ENCODE results near the gene NEAT1.

Gene NEAT1

DNA sequence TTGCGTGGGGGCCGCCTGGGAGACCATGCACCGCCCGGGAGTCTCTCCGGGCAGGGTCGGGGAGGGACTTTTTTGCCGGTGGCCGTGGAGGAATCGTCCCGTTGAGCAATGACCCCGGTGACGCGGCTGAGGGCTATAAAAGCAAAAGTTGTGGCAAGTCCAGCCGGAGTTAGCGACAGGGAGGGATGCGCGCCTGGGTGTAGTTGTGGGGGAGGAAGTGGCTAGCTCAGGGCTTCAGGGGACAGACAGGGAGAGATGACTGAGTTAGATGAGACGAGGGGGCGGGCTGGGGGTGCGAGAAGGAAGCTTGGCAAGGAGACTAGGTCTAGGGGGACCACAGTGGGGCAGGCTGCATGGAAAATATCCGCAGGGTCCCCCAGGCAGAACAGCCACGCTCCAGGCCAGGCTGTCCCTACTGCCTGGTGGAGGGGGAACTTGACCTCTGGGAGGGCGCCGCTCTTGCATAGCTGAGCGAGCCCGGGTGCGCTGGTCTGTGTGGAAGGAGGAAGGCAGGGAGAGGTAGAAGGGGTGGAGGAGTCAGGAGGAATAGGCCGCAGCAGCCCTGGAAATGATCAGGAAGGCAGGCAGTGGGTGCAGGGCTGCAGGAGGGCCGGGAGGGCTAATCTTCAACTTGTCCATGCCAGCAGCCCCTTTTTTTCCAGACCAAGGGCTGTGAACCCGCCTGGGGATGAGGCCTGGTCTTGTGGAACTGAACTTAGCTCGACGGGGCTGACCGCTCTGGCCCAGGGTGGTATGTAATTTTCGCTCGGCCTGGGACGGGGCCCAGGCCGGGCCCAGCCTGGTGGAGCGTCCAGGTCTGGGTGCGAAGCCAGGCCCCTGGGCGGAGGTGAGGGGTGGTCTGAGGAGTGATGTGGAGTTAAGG lies at the start of gene NEAT1:
Gene NEAT1 (plus strand): TSS at position 166 of the 883 bp plus-strand sequence.
- DNase-seq: peak; percentile 95

DNA sequence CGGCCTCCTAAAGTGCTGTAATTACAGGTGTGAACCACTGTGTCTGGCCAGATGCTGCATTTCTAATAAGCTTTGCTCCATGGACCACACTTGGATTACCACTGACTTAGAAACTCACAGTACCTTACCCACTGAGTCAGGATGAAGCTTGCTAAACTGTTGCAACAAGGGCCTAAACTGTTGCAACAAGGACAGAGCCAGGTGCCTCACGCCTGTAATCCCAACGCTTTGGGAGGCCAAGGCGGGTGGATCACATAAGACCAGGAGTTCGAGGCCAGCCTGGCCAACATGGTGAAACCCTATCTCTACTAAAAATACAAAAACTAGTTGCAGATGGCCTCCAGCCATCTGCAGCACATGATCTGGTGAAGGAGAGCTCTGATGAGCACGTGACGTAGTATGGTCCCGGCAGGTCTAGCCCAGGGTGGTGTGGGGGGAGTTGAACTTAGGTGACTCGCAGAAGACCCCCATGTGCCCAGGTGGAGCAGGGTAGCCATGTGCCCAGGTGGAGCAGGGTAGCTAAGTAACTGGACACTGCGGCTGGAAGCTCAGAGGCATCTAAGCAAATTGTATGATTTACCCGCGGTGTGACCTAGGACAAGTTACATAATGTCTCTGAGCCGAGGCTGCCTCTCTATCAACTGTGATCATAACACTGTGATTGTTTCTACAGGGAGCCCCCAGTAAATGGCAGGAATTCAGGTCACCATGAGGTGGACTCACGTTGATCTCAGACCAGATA lies 48.6 kb upstream of the NEAT1 start:
- DNase-seq: no peak

DNA sequence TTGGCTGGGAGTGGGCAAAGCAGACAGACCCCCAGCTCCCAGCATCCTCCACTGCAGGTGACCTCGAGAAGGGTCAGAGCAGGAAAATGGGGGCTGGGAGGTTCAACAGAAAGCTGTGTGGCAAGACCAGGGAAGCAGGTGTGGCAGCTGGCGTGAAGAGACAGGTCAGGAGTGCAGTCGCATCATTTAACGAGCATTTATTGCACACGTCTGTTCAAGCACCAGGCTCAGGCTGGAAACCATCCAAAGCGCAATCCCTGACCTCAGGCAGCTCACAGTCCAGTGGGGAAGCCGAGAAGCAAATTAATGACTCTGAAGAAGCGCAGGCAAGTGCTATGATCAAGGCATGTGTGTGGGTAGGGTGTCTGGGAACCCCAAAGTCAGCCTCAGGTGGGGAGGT lies 47.6 kb upstream of the NEAT1 start:
- DNase-seq: no peak

DNA sequence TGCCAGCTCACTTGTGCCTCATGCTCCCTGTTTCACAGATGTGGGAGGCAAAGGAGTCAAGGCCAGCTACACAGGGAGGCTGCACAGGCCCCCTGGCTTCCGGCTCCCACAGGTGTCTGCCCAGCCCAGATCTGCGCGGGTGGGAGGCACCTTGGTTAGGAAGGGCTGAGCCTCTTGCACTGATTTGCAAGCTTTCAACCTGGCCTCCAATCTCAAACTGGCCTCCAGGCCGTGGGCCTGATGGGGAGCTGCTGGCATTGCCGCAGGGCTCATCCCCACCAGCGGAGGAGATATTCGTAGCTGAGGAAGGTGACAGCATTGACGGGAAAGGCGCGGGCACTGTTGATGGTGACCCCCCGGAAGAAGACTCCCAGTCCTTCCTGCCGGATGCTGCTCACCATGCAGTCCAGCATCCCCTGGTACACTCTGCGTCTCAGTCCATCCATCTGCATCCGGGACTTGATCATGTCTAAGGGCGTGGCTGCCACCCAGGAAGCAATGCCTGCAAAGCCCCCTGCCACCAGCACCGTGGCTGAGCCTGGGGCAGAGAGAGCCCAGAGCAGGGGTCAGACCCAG lies 46.4 kb upstream of the NEAT1 start:
- DNase-seq: no peak

DNA sequence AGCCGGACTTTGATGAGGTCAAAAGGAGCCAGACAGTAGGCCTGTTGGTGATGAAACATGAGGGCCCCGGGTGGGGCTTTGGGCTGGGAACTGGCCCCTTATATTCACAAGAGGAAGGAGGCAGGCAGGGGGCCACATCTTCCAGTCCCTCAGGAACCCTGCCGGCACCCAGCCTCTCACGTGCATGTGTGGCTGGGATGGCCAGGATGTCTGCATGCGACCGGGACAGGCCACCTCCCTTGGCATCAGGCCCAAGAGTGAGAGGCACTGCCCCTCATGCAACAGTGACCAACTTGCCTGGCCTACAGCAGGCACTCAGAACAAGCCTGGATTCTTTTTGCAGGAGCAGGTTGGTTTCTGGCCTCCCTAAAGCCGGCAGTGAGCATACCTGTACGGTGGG lies 45.6 kb upstream of the NEAT1 start:
- DNase-seq: no peak

DNA sequence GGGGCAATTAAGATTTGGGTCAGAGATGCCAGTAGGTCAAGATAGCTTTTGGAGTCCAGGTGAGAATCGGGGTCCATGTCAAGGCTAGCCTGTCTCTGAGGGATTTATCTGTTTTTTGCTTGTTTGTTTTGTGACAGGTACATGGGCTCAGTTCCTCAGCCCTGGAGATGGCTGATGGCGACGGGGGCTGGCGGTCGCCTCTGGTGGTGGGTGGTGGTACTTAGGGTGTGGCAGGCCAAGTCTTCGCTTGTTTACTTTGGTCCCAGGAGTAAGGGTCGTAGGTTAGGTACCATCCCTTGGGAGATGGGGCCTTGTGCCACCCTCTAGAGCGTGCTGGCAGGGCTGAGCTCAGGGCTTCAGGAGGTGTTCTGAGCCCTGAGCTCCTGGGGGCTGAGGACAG lies 44.8 kb upstream of the NEAT1 start:
- DNase-seq: no peak

DNA sequence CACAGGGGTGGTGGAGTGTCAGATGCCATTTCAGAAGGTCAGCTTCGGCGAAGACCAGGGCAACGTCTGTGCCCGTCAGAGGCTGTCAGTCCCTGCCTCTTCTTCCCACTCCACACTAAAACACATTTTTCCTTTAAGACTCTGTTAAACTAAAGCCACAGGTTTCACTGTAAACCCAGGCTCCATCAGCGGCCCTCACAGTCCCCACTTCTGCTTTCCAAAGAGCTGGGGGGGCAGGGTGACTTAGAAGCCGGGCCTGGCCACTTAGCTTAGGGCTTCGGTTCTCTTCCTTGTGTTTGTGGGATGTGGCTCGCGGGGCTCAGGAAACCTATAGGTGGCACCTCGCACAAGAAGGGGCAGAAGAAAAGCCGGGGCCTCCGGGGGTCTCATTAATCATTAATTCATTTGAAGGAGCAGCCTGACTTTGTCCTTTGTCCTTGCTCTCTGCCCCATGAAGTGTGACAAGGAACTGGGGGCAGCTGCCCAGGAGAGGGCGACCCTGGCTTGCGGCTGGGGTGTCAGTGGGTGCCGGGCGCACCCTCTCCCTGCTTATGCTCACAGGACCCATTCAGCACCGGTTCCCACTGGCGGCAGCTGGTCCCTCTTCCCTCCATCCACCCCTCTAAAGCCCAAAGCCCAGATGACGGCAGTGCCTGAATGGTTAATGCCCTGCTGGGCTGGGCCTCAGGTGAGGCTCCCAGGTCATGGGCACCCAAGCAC lies 44.2 kb upstream of the NEAT1 start:
- no peak for DNase-seq

DNA sequence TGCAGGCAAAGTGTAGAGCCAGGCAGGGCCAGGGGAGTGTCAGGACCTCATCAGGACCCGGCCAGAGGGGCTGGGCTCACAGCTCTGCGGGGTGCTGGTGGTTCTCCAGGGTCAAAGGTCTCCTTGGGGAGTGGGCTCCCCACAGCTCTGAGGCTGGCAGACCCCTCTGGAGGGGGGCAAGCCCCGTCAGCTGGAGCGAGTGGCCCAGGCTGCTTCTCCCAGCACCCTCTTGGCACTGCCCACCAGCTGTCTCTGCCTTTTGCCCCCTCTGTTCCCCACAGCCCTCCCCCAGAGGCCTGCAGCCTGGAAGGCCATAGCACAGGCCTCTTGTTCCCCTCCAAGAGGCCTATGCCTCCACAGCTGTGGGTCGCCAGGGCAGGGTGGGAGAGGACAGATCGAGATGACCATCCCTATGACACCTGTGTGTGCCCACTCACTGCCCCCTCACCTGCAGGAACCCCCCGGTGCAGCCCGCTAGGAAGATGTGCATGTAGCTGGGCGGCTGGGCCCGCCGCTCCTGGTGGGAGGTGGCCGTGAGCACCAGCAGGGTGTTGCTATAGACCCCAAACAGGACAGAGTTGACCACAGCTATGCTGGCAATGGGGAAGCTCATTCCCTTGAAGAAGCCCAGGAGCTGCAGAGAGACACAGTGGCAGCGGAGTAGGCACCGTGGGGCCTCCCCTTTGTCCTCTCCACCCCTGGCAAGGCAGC lies 43.5 kb upstream of the NEAT1 start:
- no peak for DNase-seq

DNA sequence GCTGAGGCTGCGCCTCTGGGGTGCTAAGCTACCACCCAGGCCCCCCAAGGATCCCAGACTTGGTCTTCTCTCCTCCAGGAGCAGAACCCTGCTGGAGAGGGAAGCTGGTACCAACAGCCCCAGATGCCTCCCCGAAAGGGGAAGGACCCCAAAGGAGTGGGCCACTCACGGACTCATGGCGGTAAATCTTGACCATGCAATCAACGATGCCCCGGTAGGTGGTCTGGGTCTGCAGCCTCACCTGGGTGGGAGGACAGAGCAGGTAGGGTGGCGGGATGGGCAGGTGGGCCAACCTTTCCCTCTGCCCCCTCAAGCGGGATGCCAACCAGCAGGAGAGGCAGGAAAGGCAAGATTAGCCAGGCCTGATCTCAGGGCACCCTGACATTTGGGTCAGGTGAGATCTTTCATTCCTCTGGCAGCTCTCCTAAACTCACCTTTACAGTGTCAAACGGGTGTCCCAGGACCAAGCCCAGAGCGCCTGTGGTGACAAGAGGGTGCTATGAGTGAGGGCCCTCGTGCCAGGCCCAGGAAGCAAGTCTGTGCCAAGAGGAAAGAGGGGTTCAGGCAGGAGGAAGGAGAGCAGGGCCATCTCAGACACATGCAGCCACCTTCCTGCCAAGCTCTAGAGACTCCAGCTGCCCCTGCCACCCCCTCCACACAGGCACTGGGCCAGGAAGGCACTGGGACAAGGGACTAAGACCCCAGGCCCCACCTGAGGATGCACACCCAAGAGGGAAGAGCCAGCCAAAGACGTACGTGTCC lies 42.7 kb upstream of the NEAT1 start:
- DNase-seq: no peak

DNA sequence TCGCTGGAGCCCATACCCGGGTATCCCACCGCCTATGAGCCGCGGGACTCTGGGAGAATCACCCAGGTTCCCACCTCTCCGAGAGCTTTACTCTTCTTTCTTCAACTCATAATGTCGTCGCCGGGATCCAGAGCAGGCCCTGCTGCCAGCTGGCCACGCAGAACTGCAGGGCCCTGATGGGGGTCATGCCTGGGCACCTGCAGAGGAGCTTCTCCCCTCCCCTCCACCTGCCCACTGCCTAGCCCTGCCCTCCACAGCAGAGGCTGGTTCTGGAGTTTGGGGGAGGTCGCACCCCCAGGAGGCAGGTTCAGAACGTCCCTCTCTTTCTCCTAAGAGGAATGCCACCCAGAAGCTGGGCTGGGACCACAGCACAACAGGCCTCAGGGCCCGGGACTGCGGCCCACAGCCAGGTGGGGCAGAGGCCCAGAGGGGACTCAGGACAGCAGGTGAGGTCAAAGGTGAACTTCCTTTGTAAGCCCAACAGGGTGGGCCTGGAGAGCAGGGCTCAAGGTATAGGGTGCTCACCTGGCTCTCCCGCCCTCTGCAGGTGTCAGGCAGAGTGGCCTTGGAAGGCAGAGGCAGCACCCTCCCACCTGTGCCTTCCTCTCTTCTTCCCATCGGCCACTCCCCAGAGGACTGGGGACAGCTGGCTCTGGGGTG lies 42.0 kb upstream of the NEAT1 start:
- no peak for DNase-seq

DNA sequence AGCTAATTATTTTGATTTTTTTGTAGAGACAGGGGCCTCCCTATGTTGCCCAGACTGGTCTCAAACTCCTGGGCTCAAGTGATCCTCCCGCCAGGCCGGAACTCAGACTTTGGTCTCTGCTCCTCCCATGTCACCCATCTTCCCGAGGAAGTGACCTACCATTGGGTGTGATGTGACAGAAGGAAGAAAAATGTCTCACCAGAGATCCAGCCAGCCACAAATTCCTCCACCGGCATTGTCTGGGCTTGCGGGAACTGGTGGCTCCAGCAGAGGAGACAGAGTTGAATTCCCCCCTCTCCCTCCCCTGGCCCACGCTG lies 40.9 kb upstream of the NEAT1 start:
- no peak for DNase-seq

DNA sequence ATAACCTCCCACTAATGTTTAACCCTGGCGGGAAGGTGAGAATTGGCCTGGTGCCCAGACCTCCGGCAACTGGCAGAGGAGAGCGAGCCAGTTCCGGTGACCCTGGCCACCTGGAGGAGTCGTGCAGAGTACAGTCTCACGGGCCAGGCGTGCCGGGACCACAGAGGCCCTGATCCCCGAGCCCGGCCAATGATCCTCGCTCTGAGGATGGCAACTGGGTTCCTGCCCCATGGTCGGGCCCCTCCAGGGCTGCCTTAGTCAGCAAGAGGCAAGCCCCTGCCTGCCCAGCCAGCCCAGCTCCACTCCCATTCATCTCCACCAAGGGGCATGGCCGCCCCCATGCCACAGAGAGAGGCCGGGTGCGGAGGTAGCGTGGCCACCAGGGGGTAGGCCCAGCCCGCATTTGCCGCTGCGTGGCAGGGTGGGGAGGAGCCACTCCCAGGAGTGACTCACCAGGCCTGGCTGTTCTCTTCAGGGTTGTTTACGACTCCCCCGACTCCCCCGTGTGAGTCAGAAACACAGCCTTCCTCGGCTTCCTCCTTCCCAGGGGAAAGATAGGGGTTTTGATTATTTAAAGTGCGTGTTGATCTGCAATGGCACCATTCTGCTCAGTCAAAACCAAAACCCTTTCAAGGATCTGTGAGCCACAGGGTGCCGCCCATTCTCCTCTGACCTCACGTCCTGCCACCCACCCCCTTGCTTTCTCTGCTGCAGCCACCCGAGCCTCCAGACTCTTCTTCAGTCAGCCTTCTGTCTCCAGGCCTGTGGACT lies 40.4 kb upstream of the NEAT1 start, which contains the start of gene SLC25A45:
Gene SLC25A45 (minus strand): TSS at position 614 of the 771 bp plus-strand sequence. CDS start 695 bp downstream, outside the sequence.
- peak; percentile 92 for DNase-seq

DNA sequence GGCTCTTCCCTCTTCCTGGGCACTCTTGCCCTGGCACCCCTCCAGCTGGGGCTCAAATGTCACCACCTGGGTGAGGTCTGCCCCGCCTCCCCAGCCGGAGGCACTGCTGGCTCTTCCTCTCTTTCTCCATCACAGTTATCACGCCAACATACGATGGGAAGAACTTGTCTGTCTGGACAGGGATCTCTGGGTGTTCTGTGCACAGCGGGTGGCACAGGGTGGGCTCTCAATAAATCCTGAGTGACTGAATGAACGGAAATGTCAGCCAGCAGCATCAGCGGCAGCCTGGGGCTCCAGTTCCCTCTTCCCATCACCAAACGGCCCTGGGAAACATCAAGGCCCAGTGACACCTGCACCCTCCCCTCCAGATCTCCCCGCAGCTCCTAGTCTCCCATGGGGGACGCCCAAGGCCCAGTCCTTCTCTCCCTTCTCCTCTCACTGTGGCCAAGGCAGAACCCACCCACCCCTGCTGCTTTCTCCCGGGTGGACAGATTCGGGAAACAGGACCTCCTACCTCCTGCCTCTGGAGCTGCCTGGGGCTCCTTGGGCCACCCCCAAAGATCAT lies 39.7 kb upstream of the NEAT1 start:
- no peak for DNase-seq

DNA sequence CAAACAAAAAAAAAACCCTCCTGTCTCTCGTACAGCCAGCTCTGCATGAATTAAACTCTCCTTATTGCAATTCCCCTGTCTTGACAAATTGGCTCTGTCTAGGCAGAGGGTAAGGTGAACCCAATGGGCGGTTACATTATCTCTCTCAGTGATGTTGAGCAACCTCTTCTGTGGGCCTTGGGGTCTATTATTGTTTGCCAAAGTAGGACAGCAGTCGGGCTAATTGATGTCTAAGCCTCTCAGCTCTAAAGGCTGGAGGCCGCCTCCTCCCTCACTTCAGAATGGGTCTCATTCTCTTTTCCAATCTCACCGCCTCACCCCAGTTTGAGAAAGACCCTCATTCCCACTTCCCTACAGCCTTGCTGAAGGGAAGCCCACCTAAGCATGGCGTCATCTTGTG lies 38.8 kb upstream of the NEAT1 start:
- no peak for DNase-seq

DNA sequence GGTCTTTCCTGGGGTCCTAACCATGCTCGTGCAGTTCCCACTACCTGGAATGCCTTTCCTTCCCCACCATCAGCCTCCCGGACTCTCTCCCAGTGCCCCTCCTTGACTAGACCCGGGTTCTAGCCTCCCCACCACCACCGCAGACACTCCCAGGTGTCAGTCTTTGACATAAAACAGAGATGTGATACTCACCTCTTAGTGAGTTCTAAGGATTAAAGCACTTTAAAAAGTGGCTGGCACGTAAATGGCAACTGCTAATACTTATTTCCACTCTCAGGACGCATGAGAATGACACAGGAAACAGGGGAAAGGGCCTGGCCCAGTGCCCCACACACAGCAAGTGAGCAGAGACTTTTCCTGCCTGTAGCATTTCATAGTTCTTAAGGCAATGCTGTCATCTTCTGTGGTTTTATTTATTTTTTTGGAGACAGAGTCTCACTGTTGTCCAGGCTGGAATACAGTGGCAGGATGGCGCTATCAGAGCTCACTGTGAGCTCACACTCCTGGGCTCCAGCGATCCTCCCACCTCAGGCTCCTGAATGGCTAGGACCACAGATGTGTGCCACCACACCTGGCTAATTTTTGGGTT lies 38.2 kb upstream of the NEAT1 start:
- peak; percentile 46 for DNase-seq

DNA sequence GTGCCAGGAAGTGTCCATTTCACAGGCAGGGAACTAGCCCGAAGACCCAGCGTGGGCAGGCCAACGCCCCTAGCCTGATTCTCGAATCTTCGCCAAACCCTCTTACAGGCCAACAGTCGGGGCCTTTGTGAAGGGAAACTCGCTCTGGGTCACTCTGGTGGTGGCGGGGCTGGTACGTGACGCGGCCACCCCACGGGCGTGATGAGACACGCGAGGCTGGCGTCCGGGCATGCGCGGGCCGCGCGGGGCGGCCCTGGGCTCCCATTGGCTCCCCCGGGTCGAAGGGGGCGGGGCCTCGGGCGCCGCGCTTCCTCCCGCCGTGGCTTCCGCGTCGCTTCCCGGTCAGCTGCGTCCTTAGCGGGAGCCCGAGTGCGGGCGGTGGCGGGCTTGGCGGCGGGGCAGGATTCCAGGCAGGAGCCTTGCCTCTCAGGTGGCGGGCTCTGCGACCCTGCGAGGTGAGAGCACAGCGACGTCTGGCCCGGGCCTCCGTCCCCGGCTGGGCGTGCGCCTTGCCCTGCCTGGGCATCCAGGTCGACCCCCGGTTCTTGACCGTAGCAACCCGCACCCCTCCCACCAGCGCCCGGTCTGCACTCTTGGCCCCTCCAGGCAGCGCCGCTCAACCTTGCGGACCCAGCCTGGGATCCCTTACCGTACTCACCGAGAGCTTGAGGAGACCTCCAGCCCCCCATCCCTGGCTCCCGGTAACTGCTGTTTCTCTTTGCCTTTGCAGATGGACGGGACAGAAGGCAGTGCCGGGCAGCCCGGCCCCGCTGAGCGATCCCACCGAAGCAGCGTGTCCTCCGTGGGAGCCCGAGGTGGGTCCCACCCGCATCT lies 36.1 kb upstream of the NEAT1 start, which contains the start of gene FRMD8:
Gene FRMD8 (plus strand): TSS at position 331 of the 834 bp plus-strand sequence. CDS start 400 bp downstream, at position 731.
- DNase-seq: peak; percentile 92

DNA sequence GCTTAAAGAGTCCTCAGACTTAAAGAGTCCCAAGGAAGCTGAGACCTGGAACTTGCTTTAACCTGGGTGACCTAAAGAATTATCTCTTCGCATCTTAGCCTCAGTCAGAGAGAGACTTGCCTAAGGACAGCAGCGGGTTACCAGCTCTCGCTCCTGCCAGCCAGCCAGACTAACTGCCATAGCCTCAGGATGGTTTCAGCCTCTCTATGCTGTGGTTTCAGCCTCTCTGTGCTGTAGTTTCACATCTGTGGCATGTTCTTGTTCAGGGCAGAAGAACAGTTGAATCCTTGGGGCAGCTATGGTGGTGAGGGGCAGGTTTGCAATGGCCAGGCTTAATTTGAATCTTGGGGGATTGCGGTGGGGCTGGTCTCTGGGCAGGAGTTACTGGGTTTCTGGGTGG lies 33.9 kb upstream of the NEAT1 start:
- DNase-seq: no peak

DNA sequence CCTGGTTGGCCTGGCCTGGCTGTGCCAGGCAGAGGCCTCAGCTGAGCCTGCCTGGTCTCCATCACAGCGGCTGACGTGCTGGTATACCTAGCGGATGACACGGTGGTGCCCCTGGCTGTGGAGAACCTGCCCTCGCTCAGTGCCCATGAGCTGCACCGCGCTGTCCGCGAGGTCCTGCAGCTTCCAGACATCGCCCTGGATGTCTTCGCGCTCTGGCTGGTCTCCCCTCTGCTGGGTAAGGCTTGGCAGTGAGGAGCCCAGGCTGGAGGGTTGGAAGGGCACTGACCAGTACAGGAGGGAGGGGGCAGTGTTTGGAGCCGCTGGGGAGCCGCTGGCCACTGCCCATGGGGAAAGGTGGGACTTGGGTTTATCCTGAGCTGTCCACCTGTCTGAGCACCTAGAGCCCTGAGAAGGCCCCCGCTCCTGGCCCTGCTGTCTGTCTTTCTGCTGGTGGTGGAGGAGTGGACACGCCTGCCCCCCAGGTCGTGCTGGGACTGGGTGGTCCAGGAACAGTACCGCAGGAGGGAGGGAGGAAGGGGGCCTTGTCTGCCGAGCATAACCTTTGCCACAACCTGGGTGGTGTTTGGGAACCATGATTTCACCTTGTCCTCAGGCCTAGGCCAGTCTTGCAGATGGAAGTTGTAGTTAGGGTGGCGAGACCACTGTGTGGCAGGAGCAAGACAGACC lies 33.2 kb upstream of the NEAT1 start:
- no peak for DNase-seq
